SK-N-SH treated with all-trans-retinoic acid at 6 μM for 48 hours (cell line): ENCODE results near the gene WDR37.

Experiments used
- ATAC-seq: fragments of 200-7000 bp; cut with Tn5 transposase; 3 replicates; pipeline ENCODE4 v1.9.1; 2020; ENCODE audit warnings: mild to moderate bottlenecking, moderate library complexity
- ARNTL ChIP-seq: fragments of 450-650 bp; formaldehyde crosslinking; IDR thresholded peaks from 2 replicates; pipeline ENCODE4 v1.5.0; 2020; ENCODE audit warnings: low read depth, mild to moderate bottlenecking, moderate library complexity, borderline replicate concordance
- BACH2 ChIP-seq: fragments of 250-450 bp; sonication (Bioruptor Pico); IDR thresholded peaks from 2 replicates; pipeline ENCODE4 v1.9.0; 2021; ENCODE audit warnings: mild to moderate bottlenecking, borderline replicate concordance
- CREB5 ChIP-seq: fragments of 250-450 bp; sonication (Bioruptor Pico); IDR thresholded peaks from 2 replicates; pipeline ENCODE4 v1.5.1; 2020; ENCODE audit warnings: low read depth, mild to moderate bottlenecking, moderate library complexity
- CSDC2 ChIP-seq: fragments of 250-450 bp; sonication (Bioruptor Pico); IDR thresholded peaks from 2 replicates; pipeline ENCODE4 v1.5.0; 2020; ENCODE audit warnings: mild to moderate bottlenecking, moderate library complexity
- ESRRG ChIP-seq: fragments of 250-450 bp; sonication (Bioruptor Pico); IDR thresholded peaks from 2 replicates; pipeline ENCODE4 v1.6.1; 2021; ENCODE audit warnings: mild to moderate bottlenecking
- GLIS3 ChIP-seq: fragments of 250-450 bp; sonication (Bioruptor Pico); IDR thresholded peaks from 2 replicates; pipeline ENCODE4 v1.5.0; 2020; ENCODE audit warnings: mild to moderate bottlenecking, moderate library complexity
- ISL1 ChIP-seq: fragments of 250-450 bp; sonication (Bioruptor Pico); IDR thresholded peaks from 2 replicates; pipeline ENCODE4 v2.1.2; 2022; ENCODE audit warnings: mild to moderate bottlenecking, moderate library complexity
- OSR1 ChIP-seq: fragments of 250-450 bp; sonication (Bioruptor Pico); IDR thresholded peaks from 2 replicates; pipeline ENCODE4 v1.8.0; 2022; ENCODE audit warnings: moderate library complexity, mild to moderate bottlenecking, inconsistent platforms
- PATZ1 ChIP-seq: fragments of 250-450 bp; sonication (Bioruptor Pico); IDR thresholded peaks from 2 replicates; pipeline ENCODE4 v1.8.0; 2020; ENCODE audit warnings: mild to moderate bottlenecking, moderate library complexity, borderline replicate concordance
- POU6F1 ChIP-seq: fragments of 250-450 bp; sonication (Bioruptor Pico); IDR thresholded peaks from 2 replicates; pipeline ENCODE4 v1.8.0; 2021; ENCODE audit warnings: low read depth, mild to moderate bottlenecking, moderate library complexity, borderline replicate concordance
- PPARA ChIP-seq: fragments of 250-450 bp; sonication (Bioruptor Pico); IDR thresholded peaks from 2 replicates; pipeline ENCODE4 v1.5.0; 2020; ENCODE audit warnings: mild to moderate bottlenecking, borderline replicate concordance
- RARB ChIP-seq: fragments of 250-450 bp; sonication (Bioruptor Pico); IDR thresholded peaks from 2 replicates; pipeline ENCODE4 v1.8.0; 2021; ENCODE audit warnings: mild to moderate bottlenecking, moderate library complexity
- SNAI2 ChIP-seq: fragments of 250-450 bp; sonication (Bioruptor Pico); IDR thresholded peaks from 2 replicates; pipeline ENCODE4 v1.5.0; 2020; ENCODE audit warnings: mild to moderate bottlenecking, moderate library complexity
- TCF4 ChIP-seq: fragments of 250-450 bp; sonication (Bioruptor Pico); IDR thresholded peaks from 2 replicates; pipeline ENCODE4 v1.8.0; 2021; ENCODE audit warnings: mild to moderate bottlenecking, moderate library complexity, borderline replicate concordance
- TOX ChIP-seq: fragments of 250-450 bp; sonication (Bioruptor Pico); IDR thresholded peaks from 2 replicates; pipeline ENCODE4 v1.8.0; 2021; ENCODE audit warnings: mild to moderate bottlenecking, moderate library complexity, borderline replicate concordance
- TSHZ2 ChIP-seq: fragments of 250-450 bp; sonication (Bioruptor Pico); IDR thresholded peaks from 2 replicates; pipeline ENCODE4 v1.5.0; 2020; ENCODE audit warnings: mild to moderate bottlenecking, moderate library complexity
- ZFP3 ChIP-seq: fragments of 250-450 bp; sonication (Bioruptor Pico); IDR thresholded peaks from 2 replicates; pipeline ENCODE4 v1.5.0; 2020; ENCODE audit warnings: mild to moderate bottlenecking, moderate library complexity
- ZFP30 ChIP-seq: fragments of 450-650 bp; formaldehyde crosslinking; IDR thresholded peaks from 2 replicates; pipeline ENCODE4 v1.5.0; 2022; ENCODE audit warnings: mild to moderate bottlenecking, moderate library complexity
- ZNF565 ChIP-seq: fragments of 450-650 bp; formaldehyde crosslinking; conservative IDR thresholded peaks from 2 replicates; pipeline ENCODE4 v1.5.0; 2020; ENCODE audit warnings: low read depth, mild to moderate bottlenecking, moderate library complexity
- ZNF8 ChIP-seq: fragments of 450-650 bp; formaldehyde crosslinking; IDR thresholded peaks from 2 replicates; pipeline ENCODE4 v1.5.0; 2020; ENCODE audit warnings: mild to moderate bottlenecking, moderate library complexity

Gene WDR37

GRCh38 chr10:1132584-1132983, 76.4 kb downstream of the WDR37 start (continued):
- TF ChIP-seq CREB5 (CRISPR knock-in tag) (no peak), OSR1 (CRISPR knock-in tag) (no peak), ZFP30 (CRISPR knock-in tag) (no peak), ZNF8 (CRISPR knock-in tag) (no peak)
- TF ChIP-seq, all 23 proteins: peak for 0

GRCh38 chr10:1133495-1134045, 77.4 kb downstream of the WDR37 start:
- no peak for ATAC-seq
- TF ChIP-seq ISL1 (CRISPR knock-in tag) (no peak), ZNF565 (CRISPR knock-in tag) (no peak), ESRRG (no peak), CREB5 (CRISPR knock-in tag) (no peak), RARB (CRISPR knock-in tag) (no peak), ARNTL (no peak), TOX (CRISPR knock-in tag) (no peak), PPARA (CRISPR knock-in tag) (no peak), ZFP3 (CRISPR knock-in tag) (no peak), TCF4 (no peak), PATZ1 (CRISPR knock-in tag) (no peak)

- no peak for ATAC-seq
- TF ChIP-seq BACH2 (CRISPR knock-in tag) (no peak), CSDC2 (no peak), TCF4 (no peak), ZFP3 (CRISPR knock-in tag) (no peak), TSHZ2 (CRISPR knock-in tag) (no peak), SNAI2 (CRISPR knock-in tag) (no peak), TOX (CRISPR knock-in tag) (no peak), PPARA (CRISPR knock-in tag) (no peak), GLIS3 (CRISPR knock-in tag) (no peak), ZNF8 (CRISPR knock-in tag) (no peak), POU6F1 (no peak), PATZ1 (CRISPR knock-in tag) (no peak)
These were observed 78.0 kb downstream of the WDR37 start for GRCh38 chr10:1134156-1134555.
